Myocyte (in vitro differentiated cells): Measurements from ENCODE around the gene IGFBP6. TPM values are rescaled to one million over a fixed set of nuclear protein-coding genes. Genes with fewer than 3 reads are reported as not detected.
A peak's percentile ranks its signal among the peaks of the same experiment; 100 is the strongest.

Experiments used
- DNase-seq: peaks from one replicate; pipeline ENCODE4 v3.0.0-alpha.2; 2012; ENCODE audit warnings: low read depth
- total RNA-seq: library from RNA; depleted of rRNA; stranded (reverse); fragments of >200 nt; gene quantifications from 2 replicates; pipeline ENCODE4 v1.2.3, GENCODE V29; 2014

The IGFBP6 gene
- total RNA-seq, 1 donor from 2014 or later: 49.8 TPM

DNA sequence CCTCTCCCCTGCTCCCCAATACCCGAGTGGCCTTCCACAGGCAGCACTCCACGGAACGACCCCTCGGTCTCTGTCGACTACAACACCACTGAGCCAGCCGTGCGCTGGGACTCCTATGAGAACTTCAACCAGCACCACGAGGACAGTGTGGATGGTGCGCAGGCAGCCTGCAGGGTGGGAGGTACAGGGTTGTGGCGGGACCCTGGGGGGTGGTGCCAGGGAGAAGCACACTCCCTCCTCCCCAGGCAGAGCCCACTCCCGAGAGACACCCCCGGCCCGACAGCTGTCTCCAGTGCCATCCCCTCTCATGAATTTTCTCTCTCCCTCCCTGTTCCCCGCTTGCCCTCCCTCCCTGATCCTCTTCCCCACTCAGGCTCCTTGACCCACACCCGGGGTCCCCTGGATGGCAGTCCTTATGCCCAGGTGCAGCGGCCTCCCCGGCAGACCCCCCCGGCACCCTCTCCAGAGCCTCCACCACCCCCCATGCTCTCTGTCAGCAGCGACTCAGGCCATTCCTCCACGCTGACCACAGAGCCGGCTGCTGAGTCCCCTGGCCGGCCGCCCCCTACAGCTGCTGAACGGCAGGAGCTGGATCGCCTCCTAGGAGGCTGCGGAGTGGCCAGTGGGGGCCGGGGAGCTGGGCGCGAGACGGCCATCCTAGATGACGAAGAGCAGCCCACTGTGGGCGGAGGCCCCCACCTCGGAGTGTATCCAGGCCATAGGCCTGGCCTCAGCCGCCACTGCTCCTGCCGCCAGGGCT, 38.6 kb upstream of the IGFBP6 start:
- DNase-seq: peak; percentile 72

DNA sequence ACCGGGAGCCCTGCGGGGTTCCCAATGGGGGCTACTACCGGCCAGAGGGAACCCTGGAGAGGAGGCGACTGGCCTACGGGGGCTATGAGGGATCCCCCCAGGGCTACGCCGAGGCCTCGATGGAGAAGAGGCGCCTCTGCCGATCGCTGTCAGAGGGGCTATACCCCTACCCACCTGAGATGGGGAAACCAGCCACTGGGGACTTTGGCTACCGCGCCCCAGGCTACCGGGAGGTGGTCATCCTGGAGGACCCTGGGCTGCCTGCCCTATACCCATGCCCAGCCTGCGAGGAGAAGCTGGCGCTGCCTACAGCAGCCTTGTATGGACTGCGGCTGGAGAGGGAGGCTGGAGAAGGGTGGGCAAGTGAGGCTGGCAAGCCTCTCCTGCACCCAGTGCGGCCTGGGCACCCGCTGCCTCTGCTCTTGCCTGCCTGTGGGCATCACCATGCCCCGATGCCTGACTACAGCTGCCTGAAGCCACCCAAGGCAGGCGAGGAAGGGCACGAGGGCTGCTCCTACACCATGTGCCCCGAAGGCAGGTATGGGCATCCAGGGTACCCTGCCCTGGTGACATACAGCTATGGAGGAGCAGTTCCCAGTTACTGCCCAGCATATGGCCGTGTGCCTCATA, 37.9 kb upstream of the IGFBP6 start:
- no peak for DNase-seq

DNA sequence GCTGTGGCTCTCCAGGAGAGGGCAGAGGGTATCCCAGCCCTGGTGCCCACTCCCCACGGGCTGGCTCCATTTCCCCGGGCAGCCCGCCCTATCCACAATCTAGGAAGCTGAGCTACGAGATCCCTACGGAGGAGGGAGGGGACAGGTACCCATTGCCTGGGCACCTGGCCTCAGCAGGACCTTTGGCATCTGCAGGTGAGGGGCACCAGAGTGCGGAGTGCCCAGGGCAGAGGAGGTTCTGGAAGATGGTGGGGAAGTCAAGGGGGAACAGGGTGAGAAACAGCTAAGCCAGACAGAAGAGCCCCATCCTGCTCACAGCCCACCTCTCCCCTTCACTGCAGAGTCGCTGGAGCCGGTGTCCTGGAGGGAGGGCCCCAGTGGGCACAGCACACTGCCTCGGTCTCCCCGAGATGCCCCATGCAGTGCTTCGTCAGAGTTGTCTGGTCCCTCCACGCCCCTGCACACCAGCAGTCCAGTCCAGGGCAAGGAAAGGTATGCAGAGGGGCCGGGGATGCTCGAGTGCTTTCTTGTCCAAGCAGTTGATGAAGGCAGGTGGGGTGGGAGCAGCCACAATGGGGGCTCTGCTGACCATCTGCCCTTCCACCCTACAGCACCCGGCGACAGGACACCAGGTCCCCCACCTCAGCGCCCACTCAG, 37.3 kb upstream of the IGFBP6 start:
- DNase-seq: no peak

DNA sequence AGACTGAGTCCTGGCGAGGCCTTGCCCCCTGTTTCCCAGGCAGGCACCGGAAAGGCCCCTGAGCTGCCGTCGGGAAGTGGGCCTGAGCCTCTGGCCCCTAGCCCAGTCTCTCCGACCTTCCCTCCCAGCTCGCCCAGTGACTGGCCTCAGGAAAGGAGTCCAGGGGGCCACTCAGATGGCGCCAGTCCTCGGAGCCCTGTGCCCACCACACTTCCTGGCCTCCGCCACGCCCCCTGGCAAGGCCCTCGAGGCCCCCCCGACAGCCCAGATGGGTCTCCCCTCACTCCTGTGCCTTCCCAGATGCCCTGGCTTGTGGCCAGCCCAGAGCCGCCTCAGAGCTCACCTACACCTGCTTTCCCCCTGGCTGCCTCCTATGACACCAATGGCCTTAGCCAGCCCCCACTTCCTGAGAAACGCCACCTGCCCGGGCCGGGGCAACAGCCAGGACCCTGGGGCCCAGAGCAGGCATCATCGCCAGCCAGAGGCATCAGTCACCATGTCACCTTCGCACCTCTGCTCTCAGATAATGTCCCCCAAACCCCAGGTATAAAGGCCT, 36.7 kb upstream of the IGFBP6 start:
- DNase-seq: no peak

DNA sequence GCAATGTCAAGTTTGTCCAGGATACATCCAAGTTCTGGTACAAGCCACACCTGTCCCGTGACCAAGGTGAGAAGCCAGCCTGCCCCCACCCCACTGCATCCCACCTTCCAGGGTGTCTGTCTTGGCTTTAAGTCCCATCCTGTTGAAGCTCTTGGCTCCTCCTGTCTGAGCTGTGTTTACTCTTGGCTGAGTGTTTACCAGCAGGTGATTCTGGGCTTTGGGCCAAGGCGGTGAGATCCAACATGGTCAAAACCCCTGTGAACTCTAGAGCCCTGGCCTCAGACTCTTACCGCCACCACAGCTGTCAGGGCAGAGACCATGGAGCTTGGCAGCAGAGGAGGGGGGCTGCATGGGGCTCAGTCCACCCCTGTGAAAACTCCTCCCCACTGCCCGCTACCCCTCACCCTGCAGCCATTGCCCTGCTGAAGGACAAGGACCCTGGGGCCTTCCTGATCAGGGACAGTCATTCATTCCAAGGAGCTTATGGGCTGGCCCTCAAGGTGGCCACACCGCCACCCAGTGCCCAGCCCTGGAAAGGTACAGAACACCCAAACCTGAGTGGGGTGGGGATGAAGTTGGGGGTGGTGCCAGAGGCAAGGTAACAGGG, 36.0 kb upstream of the IGFBP6 start:
- peak; percentile 62 for DNase-seq

DNA sequence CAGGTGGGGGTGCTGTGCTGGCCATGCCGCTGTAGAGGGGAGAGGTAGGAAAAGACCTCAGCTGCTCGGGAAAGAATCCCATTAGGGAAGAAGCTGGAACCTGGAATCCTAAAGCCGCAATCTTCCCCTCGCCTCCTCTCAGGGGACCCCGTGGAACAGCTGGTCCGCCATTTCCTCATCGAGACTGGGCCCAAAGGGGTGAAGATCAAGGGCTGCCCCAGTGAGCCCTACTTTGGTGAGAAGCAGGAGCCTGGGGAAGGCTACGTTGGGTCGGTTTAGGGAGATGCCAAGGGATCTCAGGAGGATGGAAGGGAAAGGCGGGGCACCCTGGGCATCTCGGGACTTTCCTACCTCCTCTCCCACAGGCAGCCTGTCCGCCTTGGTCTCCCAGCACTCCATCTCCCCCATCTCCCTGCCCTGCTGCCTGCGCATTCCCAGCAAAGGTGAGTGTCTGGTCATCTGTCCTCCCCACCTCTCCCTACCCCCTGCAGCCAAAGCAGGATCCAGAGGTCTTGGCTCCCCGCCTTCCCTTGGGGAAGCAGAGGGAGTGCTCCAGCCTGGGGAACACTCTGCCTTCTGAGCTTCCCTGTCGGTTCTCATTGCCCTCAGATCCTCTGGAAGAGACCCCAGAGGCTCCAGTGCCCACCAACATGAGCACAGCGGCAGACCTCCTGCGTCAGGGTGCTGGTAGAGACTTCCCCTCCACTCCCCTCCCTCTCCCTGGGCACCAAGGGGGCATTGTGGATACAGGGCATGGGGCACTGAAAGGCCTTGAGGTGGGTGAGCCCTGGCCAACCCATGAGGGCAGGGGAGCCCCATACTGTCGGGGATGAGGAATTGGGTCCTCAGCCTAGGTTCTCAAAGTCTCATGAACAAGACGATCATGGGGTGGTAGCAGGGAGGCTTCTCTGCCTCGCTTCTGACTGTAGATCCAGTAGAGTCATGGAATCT, 35.2 kb upstream of the IGFBP6 start:
- no peak for DNase-seq

DNA sequence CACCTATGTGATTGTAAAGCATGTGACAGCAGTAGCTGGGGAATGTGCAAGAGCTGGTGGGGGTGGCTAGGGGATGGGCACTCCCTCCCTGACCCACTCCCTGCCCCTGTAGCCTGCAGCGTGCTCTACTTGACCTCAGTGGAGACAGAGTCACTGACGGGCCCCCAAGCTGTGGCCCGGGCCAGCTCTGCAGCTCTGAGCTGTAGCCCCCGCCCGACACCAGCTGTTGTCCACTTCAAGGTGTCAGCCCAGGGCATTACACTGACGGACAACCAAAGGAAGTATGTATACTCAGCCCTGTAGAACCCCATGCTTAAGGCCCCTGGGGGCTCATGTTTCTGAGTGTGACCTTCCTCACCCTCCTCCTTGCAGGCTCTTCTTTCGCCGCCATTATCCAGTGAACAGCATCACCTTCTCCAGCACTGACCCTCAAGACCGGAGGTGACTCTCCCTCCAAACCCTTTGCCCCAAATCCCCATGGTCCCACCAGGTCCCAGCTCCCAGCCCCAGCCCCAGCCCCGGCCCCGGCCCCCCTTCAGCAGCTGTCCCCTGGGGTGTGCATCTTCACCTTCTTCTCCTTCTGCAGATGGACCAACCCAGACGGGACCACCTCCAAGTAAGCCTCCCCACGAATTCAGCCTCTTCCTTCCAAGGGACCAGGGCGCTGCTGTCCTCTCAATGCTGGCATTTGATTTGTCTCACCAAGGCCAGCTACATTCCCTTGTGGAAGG, 34.3 kb upstream of the IGFBP6 start:
- peak; percentile 66 for DNase-seq

DNA sequence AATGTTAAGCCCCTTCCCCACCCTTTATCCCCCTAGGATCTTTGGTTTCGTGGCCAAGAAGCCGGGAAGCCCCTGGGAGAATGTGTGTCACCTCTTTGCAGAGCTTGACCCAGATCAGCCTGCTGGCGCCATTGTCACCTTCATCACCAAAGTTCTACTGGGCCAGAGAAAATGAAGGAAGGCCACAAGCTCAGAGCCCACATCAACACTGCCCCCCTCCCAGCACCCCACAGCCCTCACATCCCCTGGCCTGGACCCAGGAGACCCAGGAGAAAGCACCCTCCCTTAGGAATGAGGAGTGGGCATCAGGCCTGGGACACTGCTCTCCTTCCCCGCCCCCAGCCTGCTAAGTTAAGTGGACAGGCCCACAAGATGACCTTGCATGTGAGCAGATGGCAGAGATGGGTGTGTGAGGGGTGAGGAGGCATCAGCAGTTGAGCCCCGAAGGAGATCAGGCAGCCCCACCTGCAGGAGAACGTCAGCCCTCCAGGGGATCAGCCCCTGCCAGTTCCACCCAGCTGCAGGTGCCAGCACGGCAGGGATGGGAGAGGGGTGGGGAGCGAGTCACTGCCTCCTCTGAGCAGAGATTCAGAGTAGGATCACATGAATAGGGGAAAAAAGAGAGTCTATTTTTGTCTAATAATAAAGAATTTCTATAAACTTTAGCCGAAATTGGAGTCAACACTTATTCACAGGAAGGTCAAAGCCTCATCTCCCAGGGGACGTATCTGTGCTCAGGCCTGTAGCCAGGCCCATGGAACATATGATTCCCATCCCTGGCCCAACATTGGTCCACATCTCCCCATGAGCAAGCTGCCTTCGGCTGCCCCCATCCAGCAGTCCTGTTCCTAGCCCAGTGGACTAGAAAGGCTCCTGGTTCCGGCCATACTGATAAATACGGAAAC, 33.5 kb upstream of the IGFBP6 start:
- peak; percentile 68 for DNase-seq

DNA sequence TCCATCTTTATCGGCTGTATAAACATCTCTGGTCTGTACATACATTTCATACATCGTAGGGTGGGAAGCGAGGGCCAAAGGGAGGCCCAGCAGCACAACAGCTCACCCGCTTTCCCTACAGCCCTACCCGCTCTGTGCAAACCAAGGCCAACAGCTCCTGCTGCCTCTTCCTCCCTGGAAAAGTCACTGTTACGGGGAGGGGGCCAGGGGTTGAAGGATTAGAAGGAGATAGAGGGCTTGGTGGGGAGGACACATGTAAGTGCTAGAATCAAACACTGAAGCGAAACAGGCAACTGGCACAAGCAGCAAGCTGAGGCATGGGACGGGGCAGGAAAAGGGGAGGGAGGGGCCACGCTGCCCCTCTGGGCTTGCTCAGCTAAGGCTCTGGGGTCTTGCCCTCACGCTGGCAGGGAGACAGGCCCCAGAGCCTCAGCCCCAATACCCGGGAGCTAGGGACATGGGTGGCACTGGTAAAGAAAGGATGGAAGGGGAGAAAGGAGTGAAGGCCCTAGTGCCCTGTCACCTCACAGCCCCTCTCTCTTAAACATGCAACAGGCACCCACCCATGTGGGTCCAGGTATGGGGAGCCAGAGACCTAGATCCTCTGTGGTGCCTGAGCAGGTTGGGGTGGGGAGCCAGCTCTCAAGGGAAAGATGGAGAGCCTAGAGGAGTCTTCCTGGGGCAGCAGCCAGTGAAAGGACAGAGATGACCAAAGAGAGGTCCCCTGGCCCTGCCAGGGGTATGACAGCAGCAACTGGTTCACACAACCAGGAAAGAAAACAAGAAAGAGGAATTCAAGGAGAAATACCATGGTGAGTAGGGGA, 32.6 kb upstream of the IGFBP6 start:
- no peak for DNase-seq

DNA sequence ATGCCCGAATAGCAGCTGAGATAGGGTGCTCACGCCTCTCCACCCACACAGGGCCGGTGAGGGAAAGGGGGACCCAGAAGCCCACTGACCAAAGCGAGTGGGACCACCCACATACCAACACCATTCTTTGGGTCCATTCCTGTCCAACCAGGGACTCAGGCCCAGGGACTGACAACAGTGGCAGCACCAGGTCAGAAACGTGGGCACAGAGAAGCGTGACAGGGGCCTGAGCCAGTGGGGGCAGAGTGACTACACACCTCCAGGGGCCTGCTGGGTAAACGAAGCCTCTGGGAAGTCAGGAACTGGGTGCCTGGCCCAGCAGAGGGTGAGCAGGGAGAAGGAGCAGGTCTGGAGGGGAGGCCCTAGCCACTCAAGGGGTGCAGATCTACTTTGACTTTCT, 32.0 kb upstream of the IGFBP6 start:
- DNase-seq: no peak

DNA sequence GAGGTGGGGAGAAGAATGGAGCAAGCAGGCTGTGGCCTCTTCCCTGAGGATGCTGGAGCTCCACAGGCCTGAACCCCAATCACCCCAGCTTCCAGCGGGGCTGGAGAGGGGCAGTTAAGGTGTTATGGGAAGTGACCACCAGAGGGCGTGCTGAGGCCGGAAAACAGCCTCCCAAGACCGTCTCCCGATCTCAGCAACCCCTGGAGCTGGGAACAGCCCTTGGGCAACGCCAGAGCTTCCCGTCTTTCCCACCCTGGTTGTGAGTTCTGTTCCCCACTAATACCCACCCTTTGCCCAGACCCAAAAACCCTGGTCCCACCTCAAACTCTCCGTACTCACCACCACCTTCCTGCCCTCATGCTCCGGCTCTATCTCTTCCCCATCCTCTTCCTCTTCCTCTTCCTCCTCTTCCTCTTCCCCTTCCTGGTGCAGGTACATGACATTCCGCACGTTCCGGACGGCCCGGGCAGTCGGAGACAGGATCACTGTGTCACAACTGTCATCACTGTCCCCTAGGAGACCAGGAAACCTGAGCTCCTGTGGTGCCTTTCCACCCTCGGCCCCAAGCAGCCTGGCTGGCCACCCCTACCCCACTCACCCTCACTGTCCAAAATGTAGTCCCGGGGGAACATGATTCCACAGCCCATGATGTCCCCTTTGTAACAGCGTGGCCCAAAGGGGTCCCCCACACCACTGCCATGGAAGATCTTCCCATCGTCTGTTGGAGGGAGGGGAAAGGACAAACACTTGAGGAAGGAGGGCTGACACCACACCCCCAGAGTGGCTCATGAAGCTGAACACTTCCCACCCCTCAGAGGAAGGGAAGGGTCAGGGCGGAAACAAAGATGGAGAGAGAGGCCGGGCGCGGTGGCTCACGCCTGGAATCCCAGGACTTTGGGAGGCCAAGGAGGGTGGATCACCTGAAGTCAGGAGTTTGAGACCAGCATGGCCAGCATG, 31.2 kb upstream of the IGFBP6 start:
- peak; percentile 81 for DNase-seq

DNA sequence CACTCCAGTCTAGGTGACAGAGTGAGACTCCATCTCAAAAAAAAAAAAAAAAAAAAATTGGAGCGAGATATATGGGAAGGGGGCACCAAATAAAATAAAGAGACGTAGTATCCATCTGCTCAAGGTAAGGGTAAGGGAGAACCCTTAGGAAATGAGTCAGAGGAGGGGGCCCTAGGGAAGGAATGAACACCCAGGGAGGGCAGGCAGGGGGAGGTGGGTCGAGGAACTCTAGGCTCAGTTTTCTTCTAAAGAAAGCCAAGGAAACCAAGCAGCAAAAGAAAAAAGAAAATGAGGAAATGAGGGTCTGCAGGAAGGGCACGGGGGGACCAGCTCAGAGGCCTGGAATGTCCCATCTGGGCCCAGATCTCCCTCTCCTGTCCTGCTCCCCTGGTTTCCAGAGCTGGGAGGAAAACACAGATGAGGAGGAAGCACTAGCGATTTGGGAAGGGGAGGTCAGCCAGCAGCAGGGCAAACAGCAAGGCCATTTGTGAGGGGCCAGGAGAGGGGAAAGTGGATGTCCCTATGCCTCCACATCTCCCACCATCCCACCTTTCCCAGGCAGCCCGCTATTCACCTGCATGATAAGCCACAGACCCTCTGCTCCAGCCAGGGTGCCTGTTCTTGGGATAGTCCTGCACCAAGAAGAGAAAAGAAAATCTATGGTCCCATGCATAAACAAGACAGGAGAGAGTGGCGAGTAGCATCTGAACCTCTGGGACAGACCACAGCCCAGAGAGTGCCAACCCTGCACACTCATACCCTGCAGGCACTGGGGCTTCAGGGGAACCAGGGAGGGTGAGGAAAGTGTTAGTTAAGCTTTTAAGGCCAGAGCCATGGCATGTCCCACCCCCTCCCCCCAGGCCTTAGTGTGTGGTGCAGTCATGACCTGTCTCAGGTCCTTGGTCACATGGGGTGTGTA, 30.1 kb upstream of the IGFBP6 start:
- DNase-seq: no peak

DNA sequence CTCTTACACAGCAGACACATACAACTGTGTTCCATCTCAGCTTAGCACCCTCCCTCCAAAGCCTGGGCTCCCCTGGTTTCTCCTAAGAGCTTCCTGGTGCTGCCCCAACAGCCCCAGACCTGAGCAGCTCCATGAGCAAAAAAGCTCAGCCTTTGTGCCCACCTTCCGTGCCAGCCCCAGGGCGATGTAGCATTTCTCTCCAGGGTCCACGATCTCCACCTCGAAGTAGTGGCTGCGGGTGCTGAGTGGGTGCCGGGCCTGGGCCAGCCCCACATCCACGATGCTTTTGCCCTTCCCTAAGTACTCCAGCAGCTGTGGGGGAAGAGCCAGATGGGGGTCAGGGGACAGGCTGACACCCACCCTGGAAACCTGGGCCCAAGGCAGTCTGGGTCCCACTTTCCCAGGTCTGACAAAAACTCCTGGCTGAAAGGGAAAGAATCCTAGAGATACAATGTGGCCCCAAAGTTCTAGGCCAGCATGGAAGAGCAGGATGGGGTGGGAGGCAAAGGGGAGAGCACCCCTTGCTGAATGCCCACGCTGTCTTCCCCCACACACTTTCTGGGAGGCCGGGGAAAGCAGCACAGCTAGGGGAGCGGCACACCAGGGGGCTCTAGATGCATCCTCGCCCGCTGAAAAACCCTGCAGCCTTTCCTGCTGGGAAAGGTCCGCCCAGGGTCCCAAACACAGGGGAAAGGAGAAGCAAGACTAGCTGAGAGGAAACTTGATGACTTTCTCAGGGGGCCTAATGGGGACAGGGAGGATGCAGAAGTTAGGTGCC, 29.3 kb upstream of the IGFBP6 start:
- DNase-seq: no peak

DNA sequence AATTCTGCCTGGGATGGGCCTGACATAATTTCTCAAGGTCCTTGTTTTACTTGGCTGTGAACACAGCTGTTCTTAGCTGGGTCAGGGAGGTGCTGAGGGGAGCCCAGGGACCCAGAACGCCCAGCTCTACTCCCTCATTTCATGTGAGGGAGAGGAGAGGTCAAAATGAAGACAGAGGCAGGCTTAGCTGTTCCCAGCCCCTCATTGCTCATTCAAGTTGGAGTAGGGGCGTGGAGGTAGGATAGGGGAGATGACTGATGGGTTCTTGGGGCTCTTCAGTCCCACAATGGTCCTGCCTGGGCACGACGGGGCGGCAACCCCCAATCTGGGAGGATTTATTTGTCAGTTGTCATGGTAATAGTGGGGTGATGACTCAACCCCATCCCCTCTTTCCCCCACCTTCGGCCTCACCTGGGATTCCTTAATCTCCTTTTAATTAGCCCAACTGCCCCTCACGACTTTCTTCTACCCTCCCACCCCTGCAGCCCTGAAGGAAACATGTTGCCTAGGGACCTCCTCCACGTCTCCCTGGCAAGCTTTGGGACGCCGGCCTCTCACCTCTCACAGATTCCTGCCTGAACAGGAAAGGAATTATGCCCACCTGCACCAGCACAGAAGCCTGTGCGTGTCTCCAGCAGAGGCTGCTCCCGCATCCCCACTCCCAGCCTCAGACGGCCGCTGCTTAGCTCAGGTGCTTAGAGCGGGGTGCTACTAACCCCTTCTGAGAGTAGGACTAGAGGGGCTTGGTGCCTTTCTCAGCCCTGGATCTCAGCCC, 28.5 kb upstream of the IGFBP6 start:
- no peak for DNase-seq
